IMR-90 (cell line): ENCODE data around the gene ALS2. TPM values are rescaled to one million over a fixed set of nuclear protein-coding genes. Genes with fewer than 3 reads are reported as not detected.

Source experiments
- ATAC-seq: fragments of 200-7000 bp; cut with Tn5 transposase; 2 replicates; pipeline ENCODE4 v1.9.1; 2020; ENCODE audit warnings: low read depth, mild to moderate bottlenecking, moderate library complexity
- BruUV-seq: library from RNA; stranded (reverse); fragments of 400-500 nt; replicated peaks from 2 replicates; lab custom pipeline; 2021; lab: Mats Ljungman, UMichigan
- CTCF ChIA-PET: fragments of 300-600 bp; formaldehyde crosslinking; extraction: SDS; loops from one replicate; lab custom pipeline; 2021; ENCODE audit warnings: antibody characterized with exemption; lab: Yijun Ruan, JAX
- POLR2A ChIA-PET: fragments of 300-600 bp; sonication (Branson Sonifier 250); formaldehyde crosslinking; loops from one replicate; lab custom pipeline; 2022; ENCODE audit warnings: antibody characterized with exemption; ENCODE audit not compliant: unreplicated experiment; lab: Charles Lee
- DNase-seq: peaks from one replicate; pipeline ENCODE4 v3.0.0; 2013
- H2AFZ ChIP-seq: replicated peaks from 2 replicates; pipeline ENCODE3; 2013; ENCODE audit warnings: low read length, mild to moderate bottlenecking; ENCODE audit not compliant: poor library complexity
- H2AK5ac ChIP-seq: 2 replicates; pipeline ENCODE4 v1.6.1; 2013; ENCODE audit warnings: low read depth, low read length, inconsistent platforms
- H2AK9ac ChIP-seq: replicated peaks from 2 replicates; pipeline ENCODE3; 2013; ENCODE audit warnings: mild to moderate bottlenecking, low read depth, low read length, moderate library complexity; ENCODE audit not compliant: poor library complexity
- H2BK120ac ChIP-seq: 2 replicates; pipeline ENCODE4 v1.6.1; 2013; ENCODE audit warnings: low read depth, low read length, inconsistent platforms
- H2BK15ac ChIP-seq: 3 replicates; pipeline ENCODE4 v1.6.1; 2013; ENCODE audit warnings: low read depth, low read length, inconsistent platforms
- H2BK20ac ChIP-seq: 2 replicates; pipeline ENCODE4 v1.6.1; 2013; ENCODE audit warnings: low read depth, mild to moderate bottlenecking, inconsistent platforms, low read length, moderate library complexity
- H2BK5ac ChIP-seq: 2 replicates; pipeline ENCODE4 v1.6.1; 2013; ENCODE audit warnings: mild to moderate bottlenecking, low read depth, low read length, inconsistent platforms; ENCODE audit not compliant: poor library complexity, severe bottlenecking
- H3K14ac ChIP-seq: replicated peaks from 2 replicates; pipeline ENCODE4 v1.6.1; 2013; ENCODE audit warnings: low read depth, low read length, inconsistent platforms
- H3K18ac ChIP-seq: 2 replicates; pipeline ENCODE4 v1.6.1; 2013; ENCODE audit warnings: low read depth, low read length, control low read depth
- H3K23ac ChIP-seq: 2 replicates; pipeline ENCODE4 v1.6.1; 2013; ENCODE audit warnings: low read depth, low read length, inconsistent platforms
- H3K27ac ChIP-seq: 2 replicates; pipeline ENCODE4 v1.5.1; 2013; ENCODE audit warnings: mild to moderate bottlenecking, control low read depth, low read length; ENCODE audit not compliant: insufficient read depth
- H3K27me3 ChIP-seq: 2 replicates; pipeline ENCODE4 v1.6.1; 2013; ENCODE audit warnings: low read length; ENCODE audit not compliant: control insufficient read depth, insufficient read depth
- H3K36me3 ChIP-seq: 2 replicates; pipeline ENCODE4 v1.6.1; 2013; ENCODE audit warnings: low read length, mixed read lengths; ENCODE audit not compliant: control insufficient read depth, insufficient read depth
- H3K4ac ChIP-seq: 2 replicates; pipeline ENCODE4 v1.6.1; 2013; ENCODE audit warnings: low read depth, low read length, inconsistent platforms
- H3K4me1 ChIP-seq: 2 replicates; pipeline ENCODE4 v1.6.1; 2013; ENCODE audit warnings: low read length, mixed read lengths; ENCODE audit not compliant: control insufficient read depth, insufficient read depth
- H3K4me2 ChIP-seq: 2 replicates; pipeline ENCODE4 v1.6.1; 2013; ENCODE audit warnings: low read depth, mild to moderate bottlenecking, control low read depth, low read length, moderate library complexity
- H3K4me3 ChIP-seq: 2 replicates; pipeline ENCODE4 v1.5.1; 2013; ENCODE audit warnings: low read depth, mild to moderate bottlenecking, control low read depth, low read length, moderate library complexity; ENCODE audit not compliant: insufficient read depth
- H3K56ac ChIP-seq: 2 replicates; pipeline ENCODE4 v1.6.1; 2013; ENCODE audit warnings: low read length, inconsistent platforms; ENCODE audit not compliant: insufficient read depth; ENCODE audit errors: extremely low read depth
- H3K79me1 ChIP-seq, 2 experiments: 2 replicates each; pipeline ENCODE4 v1.6.1; 2013; ENCODE audit warnings: low read length in 2 of 2, inconsistent platforms in 1 of 2, low read depth in 1 of 2
- H3K9ac ChIP-seq: 2 replicates; pipeline ENCODE4 v1.6.1; 2013; ENCODE audit warnings: low read depth, low read length, control low read depth
- H3K9me1 ChIP-seq: 2 replicates; pipeline ENCODE4 v1.6.1; 2013; ENCODE audit warnings: low read length, inconsistent platforms; ENCODE audit not compliant: insufficient read depth
- H3K9me3 ChIP-seq: 2 replicates; pipeline ENCODE4 v1.6.1; 2013; ENCODE audit warnings: low read length; ENCODE audit not compliant: control insufficient read depth, insufficient read depth
- H4K20me1 ChIP-seq: 2 replicates; pipeline ENCODE4 v1.6.1; 2013; ENCODE audit warnings: low read length, inconsistent platforms; ENCODE audit not compliant: insufficient read depth
- H4K5ac ChIP-seq: 2 replicates; pipeline ENCODE4 v1.6.1; 2013; ENCODE audit warnings: mild to moderate bottlenecking, low read depth, low read length, control low read depth
- H4K8ac ChIP-seq, 2 experiments: 2 replicates each; pipeline ENCODE4 v1.6.1; 2013; ENCODE audit warnings: low read depth in 2 of 2, low read length in 2 of 2, control low read depth in 1 of 2, inconsistent platforms in 1 of 2
- H4K91ac ChIP-seq: 2 replicates; pipeline ENCODE4 v1.6.1; 2013; ENCODE audit warnings: low read depth, low read length, inconsistent platforms; ENCODE audit not compliant: insufficient read depth
- BHLHE40 ChIP-seq: fragments of 150-350 bp; IDR thresholded peaks from 2 replicates; pipeline ENCODE4 v1.6.1; 2016; ENCODE audit warnings: mild to moderate bottlenecking, low read depth, low read length
- CEBPB ChIP-seq: IDR thresholded peaks from 2 replicates; pipeline ENCODE4 v1.6.1; 2012; ENCODE audit warnings: low read depth, low read length, improper control_type of control experiment
- CHD1 ChIP-seq: IDR thresholded peaks from 2 replicates; pipeline ENCODE4 v1.6.1; 2012; ENCODE audit warnings: low read depth, low read length, improper control_type of control experiment
- CTCF ChIP-seq: conservative IDR thresholded peaks from 2 replicates; pipeline ENCODE4 v1.5.1; 2012; ENCODE audit warnings: mild to moderate bottlenecking, low read depth, low read length, improper control_type of control experiment
- ELK1 ChIP-seq: fragments of 150-350 bp; IDR thresholded peaks from 2 replicates; pipeline ENCODE4 v1.6.1; 2016; ENCODE audit warnings: low read depth, mild to moderate bottlenecking, low read length, moderate library complexity, borderline replicate concordance
- FOS ChIP-seq: fragments of 150-350 bp; IDR thresholded peaks from 2 replicates; pipeline ENCODE4 v1.6.1; 2016; ENCODE audit warnings: low read depth, low read length
- MAFK ChIP-seq: IDR thresholded peaks from 2 replicates; pipeline ENCODE4 v1.6.1; 2012; ENCODE audit warnings: low read depth, low read length, improper control_type of control experiment
- MAZ ChIP-seq: IDR thresholded peaks from 2 replicates; pipeline ENCODE4 v1.6.1; 2012; ENCODE audit warnings: low read depth, mild to moderate bottlenecking, low read length, improper control_type of control experiment, moderate library complexity, borderline replicate concordance
- MXI1 ChIP-seq: IDR thresholded peaks from 2 replicates; pipeline ENCODE4 v1.6.1; 2012; ENCODE audit warnings: low read depth, mild to moderate bottlenecking, low read length, moderate library complexity, borderline replicate concordance
- NFE2L2 ChIP-seq: fragments of 150-350 bp; IDR thresholded peaks from 2 replicates; pipeline ENCODE4 v1.6.1; 2016; ENCODE audit warnings: low read depth, mild to moderate bottlenecking, low read length
- POLR2A ChIP-seq: IDR thresholded peaks from 2 replicates; pipeline ENCODE4 v1.6.1; 2012; ENCODE audit warnings: mild to moderate bottlenecking, low read depth, low read length
- RAD21 ChIP-seq: IDR thresholded peaks from 2 replicates; pipeline ENCODE4 v1.6.1; 2012; ENCODE audit warnings: low read length, improper control_type of control experiment
- RCOR1 ChIP-seq: IDR thresholded peaks from 2 replicates; pipeline ENCODE4 v1.6.1; 2012; ENCODE audit warnings: mild to moderate bottlenecking, low read length, improper control_type of control experiment; ENCODE audit not compliant: insufficient replicate concordance
- RFX5 ChIP-seq: IDR thresholded peaks from 2 replicates; pipeline ENCODE4 v1.8.0; 2012; ENCODE audit warnings: low read depth, mild to moderate bottlenecking, low read length, moderate library complexity
- SMC3 ChIP-seq: fragments of 150-350 bp; IDR thresholded peaks from 2 replicates; pipeline ENCODE4 v1.6.1; 2016; ENCODE audit warnings: low read depth, mild to moderate bottlenecking, antibody characterized with exemption, low read length, moderate library complexity
- USF2 ChIP-seq: fragments of 150-350 bp; IDR thresholded peaks from 2 replicates; pipeline ENCODE4 v1.6.1; 2017; ENCODE audit warnings: mild to moderate bottlenecking, antibody characterized with exemption, low read length, low read depth
- dilution Hi-C: fragments of 300-500 bp; cut with HindIII; formaldehyde crosslinking; loops from one replicate; pipeline ENCODE4 v1.14.3; 2018; ENCODE audit warnings: low sequenced_read_pairs; ENCODE audit not compliant: unreplicated experiment
- in situ Hi-C: fragments of 300-500 bp; cut with MboI; formaldehyde crosslinking; loops from 3 replicates; pipeline ENCODE4 v1.14.3; 2019; ENCODE audit warnings: low sequenced_read_pairs, inconsistent platforms, mixed read lengths
- intact Hi-C: fragments of 100-400 bp; cut with micrococcal nuclease; formaldehyde crosslinking; loops from 2 replicates; pipeline ENCODE4 v1.10.0; 2022
- polyA plus RNA-seq, 3 experiments: library from polyadenylated mRNA; depleted of rRNA; stranded (reverse); fragments of >200 nt; gene quantifications; 2 replicates each; pipeline ENCODE4 v1.2.3, GENCODE V29; 2012; ENCODE audit warnings: low replicate concordance in 1 of 3
- total RNA-seq: library from RNA; depleted of rRNA; stranded (reverse); fragments of >200 nt; gene quantifications from 2 replicates; pipeline ENCODE4 v1.2.3, GENCODE V29; 2012

The ALS2 gene
- total and polyA plus RNA-seq, 2 of the 4 experiments (the other 2 are of a cell fraction), result 14.4 to 42.3 TPM

- in situ Hi-C loops (no loop called here), intact Hi-C loops (no loop called here), dilution Hi-C loops (no loop called here)
- POLR2A ChIA-PET, result no interaction called here
- H4K20me1 ChIP-seq, result no peaks in the 10 kb centered on the region
- no peak overlapping the region for H4K91ac ChIP-seq
- peak overlapping the region; percentile 30 for H2BK5ac ChIP-seq
- H3K14ac ChIP-seq, result no peak overlapping the region
- no peak overlapping the region for H3K56ac ChIP-seq
- no peak overlapping the region for H2AFZ ChIP-seq
- H3K4me1 ChIP-seq, result no peaks in the 10 kb centered on the region; the same call in 1 of the 2 replicates
- H3K27me3 ChIP-seq, result no peaks in the 10 kb centered on the region
- no peak overlapping the region for H3K23ac ChIP-seq
- no TSS peak for BruUV-seq
- ATAC-seq (peak; percentile 44), DNase-seq (peak; percentile 52)
- H2BK20ac ChIP-seq, result no peak overlapping the region
- H2AK5ac ChIP-seq, result no peak overlapping the region; the same call in 1 of the 2 replicates
- peaks cover 0 to 5% of the 10 kb centered on the region in 2 experiments; a peak in 1 of 4 replicates for H3K79me1 ChIP-seq
- no peak overlapping the region for H3K9ac ChIP-seq
- no peak overlapping the region for H2AK9ac ChIP-seq
- H3K27ac ChIP-seq, result no peak overlapping the region
- H3K18ac ChIP-seq, result no peak overlapping the region
- H3K9me1 ChIP-seq, result 0 out of 2 replicates have a peak, but pooled peaks cover 4% of the 10 kb centered on the region
- no peak overlapping the region for H3K4me3 ChIP-seq
- no peak overlapping the region for H3K4ac ChIP-seq
- TF ChIP-seq ELK1 (no peak), MAFK (no peak), MXI1 (no peak), NFE2L2 (no peak), RAD21 (no peak), RCOR1 (no peak), BHLHE40 (no peak), USF2 (no peak), FOS (no peak), MAZ (no peak), CEBPB (no peak), SMC3 (no peak), RFX5 (no peak), POLR2A (no peak), CHD1 (no peak), CTCF (no peak)
- H4K8ac ChIP-seq, result no peak overlapping the region
- H2BK15ac ChIP-seq, result no peak overlapping the region
- no peaks in the 10 kb centered on the region for H3K9me3 ChIP-seq
- H2BK120ac ChIP-seq, result no peak overlapping the region
- CTCF ChIA-PET, result no interaction called here
- no peaks in the 10 kb centered on the region for H3K36me3 ChIP-seq
- no peak overlapping the region for H3K4me2 ChIP-seq
- H4K5ac ChIP-seq, result no peak overlapping the region
Measured at GRCh38 chr2:201786471-201786870, 5.7 kb upstream of the ALS2 start.
